Vagina (tissue), 2 donors: ENCODE results near the gene UBASH3B. TPM values are rescaled to one million over a fixed set of nuclear protein-coding genes. Genes with fewer than 3 reads are reported as not detected.

Source experiments
- DNase-seq, 2 donors: peaks; one replicate each; pipeline ENCODE4 v3.0.0-alpha.2; 2017; ENCODE audit errors: extremely low spot score in 2 of 2
- H3K27ac ChIP-seq: fragments of 200-600 bp; sonication (generic); one replicate; pipeline ENCODE4 v1.5.1; 2019
- H3K27me3 ChIP-seq: fragments of 200-600 bp; sonication (generic); one replicate; pipeline ENCODE4 v1.5.1; 2019
- H3K36me3 ChIP-seq, 2 donors: fragments of 200-600 bp; sonication (generic); one replicate each; pipeline ENCODE4 v1.5.1; 2017 to 2019
- H3K4me1 ChIP-seq: fragments of 200-600 bp; sonication (generic); one replicate; pipeline ENCODE4 v1.5.1; 2019
- H3K4me3 ChIP-seq, 2 donors: fragments of 200-600 bp; sonication (generic); 1 replicate in 1 of 2; 2 replicates in 1 of 2; pipeline ENCODE4 v1.5.1; 2016 to 2019
- H3K9me3 ChIP-seq: fragments of 200-600 bp; sonication (generic); one replicate; pipeline ENCODE4 v1.5.1; 2019
- CTCF ChIP-seq, 3 experiments: fragments of 450-650 bp in 2 of 3; fragments of 200-600 bp in 1 of 3; sonication (generic) in 1 of 3; IDR thresholded peaks; one replicate each; pipeline ENCODE4 v1.5.1; 2017 to 2019; ENCODE audit warnings: antibody characterized with exemption in 3 of 3, mild to moderate bottlenecking in 2 of 3, moderate library complexity in 2 of 3
- POLR2A ChIP-seq, 2 donors: fragments of 450-650 bp; IDR thresholded peaks; one replicate each; pipeline ENCODE4 v1.6.1; 2017; ENCODE audit warnings: antibody characterized with exemption in 2 of 2, mild to moderate bottlenecking in 2 of 2, moderate library complexity in 2 of 2
- POLR2AphosphoS5 ChIP-seq, 2 donors: sonication (generic); formaldehyde crosslinking; IDR thresholded peaks; one replicate each; pipeline ENCODE4 v1.9.0; 2017; ENCODE audit warnings: antibody characterized with exemption in 2 of 2, mild to moderate bottlenecking in 2 of 2, low read depth in 1 of 2; ENCODE audit not compliant: insufficient read depth in 1 of 2
- intact Hi-C: fragments of 100-400 bp; cut with DNase I; formaldehyde crosslinking; loops from one replicate; pipeline ENCODE4 v1.15.1; 2023
- total RNA-seq: library from RNA; depleted of rRNA; stranded (reverse); fragments of >200 nt; gene quantifications from one replicate; pipeline ENCODE4 v1.2.3, GENCODE V29; 2016

UBASH3B gene
- total RNA-seq, 1 donor from 2014 or later = 2.2 TPM

GRCh38 chr11:122676638-122677037 lies 21.1 kb downstream of the UBASH3B start:
- DNase-seq = no peak
- Histone ChIP-seq H3K36me3 (no peaks in the 10 kb centered on the region), H3K4me3 (no peak overlapping the region), H3K9me3 (no peaks in the 10 kb centered on the region), H3K4me1 (no peaks in the 10 kb centered on the region), H3K27ac (no peak overlapping the region), H3K27me3 (no peaks in the 10 kb centered on the region)
- TF ChIP-seq POLR2AphosphoS5 (IDR thresholded peaks at IDR 0.05; ENCODE audit: insufficient read depth in 1 of 2, low read depth in 1 of 2) (no peak), CTCF (IDR thresholded peaks at IDR 0.05) (no peak), POLR2A (IDR thresholded peaks at IDR 0.05) (no peak)
- intact Hi-C loops = no loop called here

- TF ChIP-seq POLR2A (IDR thresholded peaks at IDR 0.05) (no peak), CTCF (IDR thresholded peaks at IDR 0.05) (no peak), POLR2AphosphoS5 (IDR thresholded peaks at IDR 0.05; ENCODE audit: insufficient read depth in 1 of 2, low read depth in 1 of 2) (no peak)
- H3K9me3 ChIP-seq = no peaks in the 10 kb centered on the region
- intact Hi-C loops = no loop called here
- no peaks in the 10 kb centered on the region for H3K36me3 ChIP-seq
- no peak for DNase-seq
- H3K27ac ChIP-seq = no peak overlapping the region
- H3K27me3 ChIP-seq = no peaks in the 10 kb centered on the region
- H3K4me1 ChIP-seq = no peaks in the 10 kb centered on the region
- no peak overlapping the region for H3K4me3 ChIP-seq
Observed at GRCh38 chr11:122677256-122677655, 21.7 kb downstream of the UBASH3B start.

DNA sequence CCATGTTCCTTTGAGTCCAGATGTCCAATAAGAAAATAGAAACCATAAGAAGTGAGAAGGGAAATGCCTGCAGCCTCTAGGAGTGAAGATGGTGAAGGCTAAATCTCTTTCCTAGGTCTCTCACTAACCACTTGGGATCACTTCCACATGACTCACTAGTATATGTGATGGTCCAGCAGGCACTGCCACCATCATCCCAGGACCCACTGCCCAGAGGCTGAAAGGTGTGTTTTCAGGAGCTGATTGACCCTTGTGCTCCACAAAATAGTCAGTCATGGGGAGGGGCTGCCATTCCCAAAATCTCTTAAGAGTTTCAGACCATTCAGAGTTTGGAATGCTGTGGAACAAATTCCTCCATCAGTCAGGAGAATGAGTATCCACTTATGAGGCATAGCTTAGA lies 22.9 kb downstream of the UBASH3B start:
- intact Hi-C loops = no loop called here
- no peak for TF ChIP-seq POLR2A (IDR thresholded peaks at IDR 0.05)
- no peak for TF ChIP-seq CTCF (IDR thresholded peaks at IDR 0.05)
- no peak for TF ChIP-seq POLR2AphosphoS5 (IDR thresholded peaks at IDR 0.05; ENCODE audit: insufficient read depth in 1 of 2, low read depth in 1 of 2)

GRCh38 chr11:122679466-122679865 lies 23.9 kb downstream of the UBASH3B start:
- intact Hi-C loops = no loop called here
- H3K36me3 ChIP-seq = no peaks in the 10 kb centered on the region

More for the DNA sequence above, 22.9 kb downstream of the UBASH3B start:
- Histone ChIP-seq H3K27ac (no peak overlapping the region), H3K27me3 (no peaks in the 10 kb centered on the region), H3K4me1 (no peaks in the 10 kb centered on the region), H3K9me3 (no peaks in the 10 kb centered on the region), H3K4me3 (no peak overlapping the region), H3K36me3 (no peaks in the 10 kb centered on the region)
- no peak for DNase-seq

More at GRCh38 chr11:122679466-122679865, 23.9 kb downstream of the UBASH3B start:
- Histone ChIP-seq H3K27ac (no peak overlapping the region), H3K27me3 (no peaks in the 10 kb centered on the region), H3K9me3 (no peaks in the 10 kb centered on the region), H3K4me3 (no peak overlapping the region), H3K4me1 (no peaks in the 10 kb centered on the region)
- TF ChIP-seq POLR2A (IDR thresholded peaks at IDR 0.05) (no peak), POLR2AphosphoS5 (IDR thresholded peaks at IDR 0.05; ENCODE audit: insufficient read depth in 1 of 2, low read depth in 1 of 2) (no peak), CTCF (IDR thresholded peaks at IDR 0.05) (no peak)
- no peak for DNase-seq
